Right renal cortex interstitium (tissue), 3 donors: ENCODE data around the gene STIMATE. TPM values are rescaled to one million over a fixed set of nuclear protein-coding genes. Genes with fewer than 3 reads are reported as not detected.

ENCODE experiments used
- DNase-seq, 3 donors: peaks; one replicate each; pipeline ENCODE4 v3.0.0-alpha.2; 2013; ENCODE audit warnings: low read depth in 3 of 3, low spot score in 2 of 3
- polyA plus RNA-seq, 3 donors: library from polyadenylated mRNA; unstranded; fragments of 120-200 nt; gene quantifications; one replicate each; pipeline ENCODE4 v1.2.1, GENCODE V29; 2013; ENCODE audit not compliant: insufficient read length in 3 of 3

The STIMATE gene
- 10 to 100 TPM; 14.7 to 15.8 (median 15.2) TPM for polyA plus RNA-seq

DNA sequence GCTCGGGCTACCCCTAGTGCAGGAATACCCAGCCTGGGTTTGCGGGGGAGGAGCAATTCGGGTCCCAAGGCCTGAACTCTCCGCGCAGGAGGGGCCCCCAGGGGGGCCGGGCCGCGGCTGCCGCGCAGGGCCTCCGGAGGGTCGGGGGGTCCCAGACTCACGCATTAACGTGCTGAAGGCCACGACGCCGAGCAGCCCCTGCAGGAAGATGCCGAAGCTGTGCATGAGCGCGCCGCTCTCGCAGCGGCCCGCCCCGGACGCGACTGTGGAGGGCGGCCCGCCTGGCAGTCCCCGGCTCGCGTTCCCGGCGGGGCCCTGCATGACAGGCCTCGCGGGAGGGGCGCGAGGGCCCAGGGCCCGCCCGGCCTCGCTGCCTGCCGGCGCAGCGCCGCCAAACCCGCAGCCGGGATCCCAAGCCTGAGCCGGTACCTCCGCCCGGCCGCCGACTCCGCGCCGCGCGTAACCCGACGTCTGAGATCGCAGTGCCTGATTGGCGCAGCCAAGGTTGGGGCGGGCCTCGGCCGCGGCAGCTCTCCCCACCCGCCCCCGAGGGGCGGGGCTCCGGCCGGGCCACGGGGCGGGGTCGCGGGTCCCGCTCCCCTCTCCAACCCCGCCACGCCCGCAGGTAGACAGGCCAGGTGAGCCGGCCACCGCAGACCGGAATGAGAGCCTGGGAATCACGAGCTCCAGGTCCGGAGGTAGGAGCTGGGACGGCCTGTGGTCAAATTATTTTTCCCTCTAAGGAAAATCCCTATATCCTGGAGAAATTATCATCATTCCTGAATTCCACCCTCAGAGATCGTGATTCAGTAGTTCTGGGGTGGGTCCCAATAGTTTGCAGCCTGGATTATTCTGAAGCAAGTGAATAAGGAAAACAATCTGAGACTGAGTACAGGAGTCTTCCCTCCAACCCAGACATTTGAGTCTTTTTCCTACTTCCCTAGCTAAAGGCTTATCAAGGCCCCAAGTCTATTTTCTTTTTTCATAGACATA, at the start of gene STIMATE:
Gene STIMATE, minus strand, starts transcription at position 419 of the 993 bp plus-strand sequence. Its CDS starts 98 bp downstream, at position 321.
- DNase-seq, result peak in 2 of 3 donors; percentile 37 to 56

DNA sequence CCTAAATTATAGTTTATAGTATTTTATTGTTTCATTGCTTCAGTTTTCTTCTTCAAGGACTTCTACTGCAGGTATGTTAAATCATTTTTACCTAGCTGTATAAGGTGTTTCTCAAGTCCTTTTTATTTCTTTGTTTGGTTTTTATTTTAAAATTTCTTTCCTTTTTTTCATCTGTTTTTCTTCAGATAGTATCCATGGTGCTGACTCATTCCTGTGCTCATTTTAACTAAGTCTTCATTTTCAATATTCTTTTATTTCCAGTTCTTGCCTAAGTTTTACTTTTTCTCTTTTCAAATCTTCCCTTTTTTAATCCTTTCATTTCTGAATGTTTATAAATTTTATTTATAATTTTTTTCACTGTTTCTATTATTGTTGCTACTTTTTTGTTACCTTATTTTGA, 42.3 kb upstream of the STIMATE start:
- no peak for DNase-seq

DNA sequence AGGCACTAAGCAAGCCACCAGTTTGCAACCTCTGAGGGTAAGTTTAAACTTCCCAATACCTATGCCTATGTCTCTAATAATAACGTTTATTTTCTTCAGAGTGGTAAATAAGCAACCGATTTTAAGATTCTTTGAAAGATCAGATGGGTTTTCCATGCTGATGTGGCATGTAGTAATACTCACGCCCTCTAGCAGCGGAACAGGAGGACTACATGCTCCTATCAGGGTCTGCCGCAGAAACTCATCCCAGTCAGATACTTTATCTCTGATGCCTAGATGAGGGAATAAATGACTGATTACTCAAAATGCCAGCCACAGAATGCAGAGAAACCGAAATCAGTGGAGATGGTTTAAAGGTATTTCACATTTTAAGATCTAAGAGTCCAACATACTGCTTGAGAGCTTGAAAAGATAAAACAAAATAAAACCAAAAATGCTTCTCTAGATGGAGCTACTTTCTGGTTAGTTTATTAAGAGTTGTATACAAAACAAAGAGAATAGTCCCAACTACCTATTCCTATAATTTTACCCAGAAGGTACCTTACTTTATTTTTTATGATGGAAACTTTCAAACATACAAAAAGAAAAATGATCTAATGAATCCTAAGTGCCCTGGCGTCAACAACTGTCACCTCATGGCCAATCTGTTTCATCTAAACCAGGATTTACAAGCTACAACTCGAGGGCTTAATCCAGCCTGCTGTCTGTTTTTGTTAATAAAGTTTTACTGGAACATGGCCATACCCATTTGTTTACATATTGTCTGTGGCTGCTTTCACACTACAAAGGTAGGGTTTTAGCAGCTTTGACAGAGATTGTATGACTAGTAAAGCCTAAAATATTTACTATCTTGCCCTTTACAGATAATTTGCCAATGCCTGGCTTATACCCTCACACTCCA, 37.5 kb upstream of the STIMATE start:
- DNase-seq, result peak; percentile 12 to 23 (median 15)

DNA sequence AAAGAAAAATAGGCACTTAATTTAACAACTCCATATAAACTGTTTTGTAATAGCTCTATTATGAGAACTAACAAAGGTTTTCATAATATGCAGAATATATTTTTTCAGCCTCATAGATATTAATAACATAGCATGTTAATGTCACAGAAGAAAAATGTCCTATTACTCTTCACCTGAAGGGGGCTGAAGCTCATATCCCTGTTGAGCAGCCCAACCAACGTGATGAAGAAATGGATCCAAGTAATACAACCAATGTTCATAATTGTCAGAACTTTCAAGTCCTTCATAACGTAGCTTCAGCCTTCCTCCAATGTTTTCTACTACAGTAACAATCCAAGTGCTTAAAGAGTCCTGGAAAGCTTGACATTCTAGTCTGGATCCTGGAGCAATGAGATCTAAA, 34.5 kb upstream of the STIMATE start:
- no peak for DNase-seq

DNA sequence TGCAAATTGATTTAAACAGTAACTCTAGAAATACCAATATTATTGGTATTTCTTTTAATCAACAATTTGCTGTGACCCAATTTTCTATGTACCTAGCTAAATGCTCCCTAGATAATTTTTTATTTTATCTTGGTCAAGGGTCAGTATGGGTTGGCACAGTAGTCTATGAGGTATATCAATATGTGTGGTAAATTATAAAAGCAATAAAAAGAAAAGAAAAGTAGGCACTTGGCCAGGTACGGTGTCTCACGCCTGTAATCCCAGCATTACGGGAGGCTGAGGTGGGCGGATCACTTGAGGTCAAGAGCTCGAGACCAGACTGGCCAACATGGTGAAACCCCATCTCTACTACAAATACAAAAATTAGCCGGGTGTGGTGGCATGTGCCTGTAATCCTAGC, 34.0 kb upstream of the STIMATE start:
- no peak for DNase-seq

DNA sequence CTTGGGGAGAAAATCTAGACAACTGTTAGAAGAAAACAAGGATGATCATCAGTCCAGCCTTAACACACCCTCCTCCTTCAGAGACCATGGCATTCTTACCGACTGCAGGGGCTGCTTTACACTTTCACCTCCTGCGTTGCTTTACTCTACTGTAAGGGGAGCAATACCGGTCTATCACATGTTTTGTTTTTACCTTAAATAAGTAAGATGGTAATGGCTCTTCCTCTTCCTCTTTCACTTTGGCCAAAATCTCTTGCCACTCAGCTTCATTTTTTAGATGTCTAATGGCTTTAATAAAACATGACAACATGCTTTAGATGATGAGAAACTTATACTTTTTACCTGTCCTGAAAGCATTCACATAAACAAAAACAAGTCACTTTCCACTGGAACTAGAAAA, 33.4 kb upstream of the STIMATE start:
- DNase-seq, result no peak

DNA sequence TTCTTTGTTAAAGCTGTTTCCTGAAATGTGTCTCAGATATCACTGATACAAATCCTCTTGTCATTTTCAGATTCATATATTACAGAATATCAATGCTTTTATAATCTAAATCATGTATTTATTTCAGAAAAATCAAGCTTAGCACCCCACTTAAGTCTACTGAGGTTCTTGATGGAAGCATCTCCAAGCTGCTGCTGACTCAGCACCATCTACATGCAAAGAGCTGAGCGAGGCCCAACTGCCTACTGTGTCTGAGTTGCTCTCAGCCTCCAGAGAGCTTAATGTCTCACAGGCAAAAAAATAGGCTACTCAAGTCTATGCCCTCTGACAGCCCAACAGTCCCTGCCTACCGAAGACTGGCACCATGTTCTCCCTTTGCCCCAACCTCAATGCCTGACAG, 29.2 kb upstream of the STIMATE start:
- DNase-seq, result no peak

DNA sequence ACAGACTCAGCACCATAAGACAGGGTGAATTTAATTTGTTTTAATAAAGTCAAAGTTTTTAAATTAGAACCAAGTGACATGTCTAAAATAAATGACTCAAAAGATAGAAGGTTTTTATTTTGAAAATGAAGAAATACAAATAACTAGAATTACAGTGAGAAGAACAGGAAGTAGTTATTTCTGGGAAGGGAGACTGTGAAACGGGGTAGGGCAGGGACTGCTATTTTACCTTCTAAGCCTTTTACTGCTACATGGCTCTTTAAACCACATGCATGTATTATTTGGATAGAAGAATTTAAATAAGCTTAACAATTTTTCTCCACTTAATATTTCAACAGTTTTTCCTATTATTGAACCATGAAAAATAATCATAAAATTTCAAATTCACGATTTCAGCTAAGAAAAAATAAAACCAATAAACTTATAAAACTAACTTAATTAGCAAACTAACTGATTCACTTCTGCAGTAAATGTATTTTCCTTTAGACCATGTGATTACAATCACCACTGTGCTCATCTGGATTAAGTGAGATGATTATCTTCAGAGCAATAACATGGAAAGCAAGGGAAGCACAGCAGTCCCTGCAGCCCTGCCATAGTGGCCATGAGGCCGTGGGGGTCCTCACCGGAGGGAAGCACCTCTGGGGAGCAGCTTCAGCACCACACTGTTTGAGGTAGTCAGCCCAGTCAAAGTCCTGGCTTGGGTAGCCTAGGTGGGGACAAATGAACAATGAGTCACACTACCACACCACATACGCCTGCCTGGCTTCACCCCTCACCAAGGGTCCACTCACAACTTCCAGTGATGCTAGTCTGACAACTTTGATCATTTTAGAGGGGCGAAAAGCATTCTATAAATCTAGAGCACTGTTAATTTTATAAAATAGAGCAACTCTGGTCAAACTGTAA, 28.3 kb upstream of the STIMATE start:
- no peak for DNase-seq

DNA sequence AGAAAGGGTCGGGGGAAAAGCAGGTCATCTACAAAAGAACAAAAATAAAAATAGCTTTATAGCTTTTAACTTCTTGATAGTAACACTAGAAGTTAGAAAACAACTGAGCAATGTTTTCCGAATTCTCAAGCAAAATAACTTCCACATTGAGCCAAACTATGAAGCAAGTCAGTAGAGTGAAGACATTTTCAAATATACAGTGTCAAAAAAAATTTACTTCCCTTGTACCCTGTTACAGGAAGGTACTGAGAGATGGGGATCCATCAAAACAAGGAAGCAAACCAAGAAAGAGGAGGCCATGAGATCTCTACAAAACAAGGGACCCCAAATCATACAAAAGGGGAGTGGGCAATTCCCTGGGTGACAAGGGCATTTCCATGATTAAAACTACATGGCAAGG, 26.6 kb upstream of the STIMATE start:
- no peak for DNase-seq

DNA sequence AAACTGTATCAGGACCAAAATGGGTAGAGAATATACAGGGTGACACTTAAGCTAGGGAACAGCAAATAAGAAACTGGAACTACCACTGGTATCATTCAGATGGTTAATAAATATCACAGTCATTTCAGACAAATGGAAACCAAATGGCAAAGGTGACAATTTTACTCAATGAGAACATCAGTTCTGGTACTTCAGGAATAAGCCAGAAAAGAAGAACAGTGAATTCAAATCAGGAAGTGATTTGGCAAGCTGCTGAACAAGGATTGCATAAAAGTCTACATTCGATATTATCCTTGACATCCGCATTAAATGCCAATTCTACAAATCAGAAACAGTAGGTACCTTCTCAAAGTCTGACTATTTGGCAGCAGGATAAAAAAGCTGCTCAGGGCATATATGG, 23.5 kb upstream of the STIMATE start:
- DNase-seq, result no peak

DNA sequence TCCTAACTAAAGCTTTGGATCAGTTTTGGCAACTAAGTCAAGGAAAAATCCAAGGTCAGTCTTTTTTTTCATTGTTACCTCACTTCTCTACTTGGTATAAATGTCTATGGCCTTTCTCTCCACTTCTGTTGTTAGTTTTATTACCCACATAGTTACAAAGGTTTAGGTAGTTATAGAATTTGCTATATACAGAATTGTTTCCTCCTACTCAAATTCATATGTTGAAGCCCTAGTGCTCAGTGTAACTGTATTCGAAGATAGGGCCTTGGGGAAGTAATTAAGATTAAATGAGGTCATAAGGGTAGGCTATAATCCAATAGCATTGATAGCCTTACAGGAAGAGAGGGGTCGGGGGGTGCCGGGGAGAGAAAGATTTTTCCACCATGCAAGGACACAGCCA, 19.7 kb upstream of the STIMATE start:
- DNase-seq, result no peak

DNA sequence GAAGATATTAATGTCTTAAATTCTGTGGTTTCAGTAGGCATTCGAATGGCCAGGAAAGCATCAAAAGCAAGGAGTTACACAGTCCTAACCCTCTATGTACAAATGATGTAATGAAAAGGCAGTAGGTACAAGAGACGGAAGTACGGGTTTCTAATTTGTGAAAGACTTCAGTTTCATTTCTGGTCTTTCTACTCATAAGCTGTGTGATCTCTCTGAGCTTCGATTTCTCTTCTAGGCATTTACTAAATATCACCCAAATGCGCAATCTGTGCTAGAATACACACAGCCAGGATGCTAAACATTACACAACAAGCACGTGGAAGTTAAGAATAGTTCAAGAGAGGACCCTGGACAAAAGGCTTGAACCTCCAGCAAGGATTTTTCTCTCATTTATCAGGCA, 17.9 kb upstream of the STIMATE start:
- DNase-seq, result no peak

DNA sequence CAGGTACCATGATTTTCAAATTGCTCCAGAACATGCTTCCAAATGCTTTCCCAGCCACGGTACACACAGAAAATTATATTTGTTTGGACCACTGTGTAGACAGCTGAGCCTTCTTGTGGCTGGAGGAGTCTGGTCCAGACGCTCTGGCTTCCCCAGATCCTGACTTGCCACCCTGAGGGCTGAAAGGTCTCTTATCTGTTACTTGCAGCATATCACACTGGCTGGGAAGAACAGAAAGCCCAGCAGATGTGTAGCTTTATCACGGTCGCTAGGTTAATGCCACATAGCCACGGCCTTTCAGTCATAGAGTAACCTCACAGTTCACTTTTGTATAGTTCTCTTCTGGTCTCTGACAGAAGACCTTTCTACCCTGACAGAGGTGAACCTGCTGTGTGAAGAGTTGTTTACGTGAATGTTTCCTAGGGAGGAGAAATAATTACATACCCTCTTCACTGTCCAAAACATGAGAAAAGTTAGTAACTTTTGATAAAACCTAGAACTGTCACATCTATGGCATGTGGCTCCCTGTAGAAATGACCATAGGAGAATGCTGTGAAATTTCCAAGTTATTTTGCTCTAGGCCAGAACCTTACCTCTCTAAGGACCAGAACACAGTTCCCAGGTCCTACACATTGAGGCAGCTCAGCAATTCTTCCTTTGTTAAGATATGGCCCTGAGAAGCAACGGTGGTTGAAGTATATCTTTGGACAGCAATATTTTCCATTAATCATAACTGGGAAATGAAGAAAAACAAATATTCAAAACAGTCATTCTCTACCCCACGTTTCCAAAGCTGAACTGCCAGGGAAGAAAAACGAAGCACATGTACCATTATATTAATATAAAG, 15.8 kb upstream of the STIMATE start:
- no peak for DNase-seq

DNA sequence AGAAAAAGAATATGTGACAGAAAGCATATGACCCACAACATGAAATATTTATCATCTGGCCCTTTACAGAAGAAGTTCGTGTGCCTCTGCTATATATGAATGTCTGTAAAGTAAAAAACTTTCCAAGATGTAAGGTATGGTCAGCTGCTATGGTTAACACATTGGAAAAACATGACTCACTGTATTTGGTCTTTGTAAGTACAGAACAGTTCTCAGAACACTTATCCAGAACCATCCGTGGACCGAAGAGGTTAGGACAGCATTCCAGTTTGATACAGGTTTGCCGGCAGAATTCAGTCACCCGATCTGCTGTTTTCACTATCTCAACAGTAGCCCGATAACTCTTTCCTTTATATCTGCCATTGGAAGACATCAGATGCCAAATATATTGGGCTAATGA, 13.5 kb upstream of the STIMATE start:
- no peak for DNase-seq

DNA sequence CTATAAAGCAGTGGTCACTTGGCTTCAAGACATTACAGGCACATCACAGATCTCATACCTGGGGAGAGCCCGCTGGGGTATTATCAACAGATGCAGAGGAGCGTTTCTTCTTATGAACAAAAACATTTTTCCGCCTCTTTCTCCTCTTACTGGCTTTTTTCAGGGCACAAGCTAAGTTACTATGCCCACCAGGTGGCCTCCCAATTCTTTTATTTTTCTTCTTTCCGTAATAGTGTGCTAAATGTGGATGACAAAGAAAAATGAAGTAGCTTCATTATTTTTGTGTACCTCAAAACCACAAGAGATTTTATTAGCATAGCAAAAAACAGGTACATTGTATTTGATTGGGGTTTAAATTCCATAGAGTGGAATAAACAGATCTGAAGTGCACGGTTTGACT, 10.1 kb upstream of the STIMATE start:
- DNase-seq, result no peak

DNA sequence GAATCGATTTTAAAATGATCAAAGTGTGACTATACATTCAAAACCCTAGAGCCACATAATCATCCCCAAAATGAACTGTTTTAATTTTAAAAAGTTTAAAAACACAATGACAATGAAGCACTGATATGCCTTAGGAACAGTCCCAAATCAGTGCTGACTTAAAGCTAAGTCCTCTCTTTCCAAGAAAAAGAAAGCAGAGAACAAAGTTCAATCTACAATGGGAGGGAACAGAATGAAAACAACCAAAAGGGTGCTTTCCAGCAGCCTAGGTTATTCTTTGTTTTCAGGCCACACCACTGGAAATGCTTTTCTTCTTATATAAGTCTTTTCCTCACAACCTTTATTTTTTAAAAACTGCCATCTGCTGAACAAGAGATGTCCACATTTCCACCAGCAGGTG, 7.2 kb upstream of the STIMATE start:
- no peak for DNase-seq

DNA sequence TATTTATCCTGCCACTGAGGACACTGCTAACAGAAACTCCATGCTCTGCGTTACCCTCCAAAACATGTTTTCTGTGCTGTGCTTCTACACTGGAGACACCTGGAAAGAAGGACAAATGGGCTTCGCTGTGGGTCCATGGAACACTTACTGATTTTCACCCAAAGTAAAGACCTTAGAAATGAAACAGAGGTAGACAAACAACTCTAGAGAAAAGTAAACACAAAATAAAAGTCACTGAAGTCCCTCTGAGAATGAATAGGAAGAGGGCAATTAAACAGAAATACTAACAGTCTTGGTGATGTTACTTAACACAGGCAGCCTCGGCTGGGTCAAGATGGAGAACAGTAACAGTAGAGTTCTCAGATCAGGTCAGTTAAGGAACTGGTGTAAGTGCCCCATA, 6.7 kb upstream of the STIMATE start:
- DNase-seq, result no peak

DNA sequence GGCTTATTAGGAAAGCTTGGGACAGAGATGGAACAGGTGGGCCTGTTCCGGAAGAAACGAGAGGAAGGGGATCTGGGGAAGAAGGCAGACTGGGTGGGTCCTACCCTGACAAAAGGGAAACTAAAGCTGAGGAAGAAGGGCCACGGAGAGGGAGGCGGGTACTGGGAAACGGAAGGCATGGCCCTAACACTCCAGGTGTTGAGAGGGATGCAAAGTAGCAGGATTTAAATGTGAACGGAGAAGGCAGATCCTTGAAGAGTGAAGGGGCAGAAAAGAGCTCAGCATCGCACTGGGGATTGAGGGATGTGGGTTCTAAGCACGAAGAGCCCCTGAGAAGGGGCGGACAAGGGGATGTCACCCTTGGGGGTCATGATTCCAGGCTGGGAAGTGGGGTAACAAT, 735 bp downstream of the STIMATE start:
- DNase-seq, result no peak

DNA sequence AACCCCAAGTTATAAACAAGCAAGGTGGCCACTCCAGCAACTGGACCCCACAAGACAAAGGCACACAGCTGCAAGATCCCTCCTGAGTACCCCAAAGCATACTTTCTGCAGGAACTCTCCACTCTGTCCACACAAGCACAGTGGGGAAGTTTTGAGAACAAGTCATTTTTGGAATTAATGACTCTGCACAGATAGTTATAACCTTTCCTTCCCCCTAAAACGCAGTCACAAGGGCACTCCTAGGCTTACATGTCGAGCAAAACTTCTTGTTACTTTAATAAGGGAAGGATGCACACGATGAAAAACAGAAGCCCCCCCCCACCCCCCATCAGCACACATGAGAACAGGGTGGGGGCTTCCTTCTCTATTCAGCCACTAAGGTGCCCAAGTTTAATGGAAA, 1.2 kb downstream of the STIMATE start:
- no peak for DNase-seq
